ENCODE measurements around the gene QPRT. TPM values are rescaled to one million over a fixed set of nuclear protein-coding genes. Genes with fewer than 3 reads are reported as not detected.

Gene QPRT
- total and polyA plus RNA-seq, 2 donors (not counting 1 experiment from before 2014, with no cell fraction given), result 0.06 to 0.22 TPM

GRCh38 chr16:29726845-29727377, 47.9 kb downstream of the QPRT start:
- TF ChIP-seq CTCF (IDR thresholded peaks at IDR 0.05) (no peak), EZH2 (IDR thresholded peaks at IDR 0.05; ENCODE audit: borderline replicate concordance, insufficient read depth, low read depth, low read length, poor library complexity, severe bottlenecking) (no peak)
- Histone ChIP-seq H3K36me3 (replicated peaks in 1 of 2; ENCODE audit: control extremely low read depth in 1 of 2, control insufficient read depth in 1 of 2, extremely low read depth in 1 of 2, insufficient read depth in 2 of 2, low read length in 1 of 2) (no peaks in the 10 kb centered on the region), H3K27ac (ENCODE audit: low read length in 2 of 2) (no peak overlapping the region), H2AFZ (ENCODE audit: insufficient read depth, low read depth, low read length, poor library complexity, severe bottlenecking) (no peak overlapping the region), H3K4me2 (replicated peaks; ENCODE audit: low read depth, low read length, poor library complexity, severe bottlenecking) (no peak overlapping the region), H3K4me1 (ENCODE audit: control insufficient read depth in 2 of 2, insufficient read depth in 2 of 2, low read length in 2 of 2) (peaks cover 8 to 27% of the 10 kb centered on the region in 2 donors), H3K79me2 (ENCODE audit: control insufficient read depth, insufficient read depth, low read length) (no peaks in the 10 kb centered on the region), H3K27me3 (replicated peaks in 1 of 4; ENCODE audit: control extremely low read depth in 1 of 4, control insufficient read depth in 3 of 4, insufficient read depth in 4 of 4, low read length in 3 of 4) (no peaks in the 10 kb centered on the region), H3K4me3 (ENCODE audit: control extremely low read depth in 1 of 5, extremely low read depth in 1 of 5, insufficient read depth in 1 of 5, low read depth in 2 of 5, low read length in 4 of 5) (no peak overlapping the region), H4K20me1 (ENCODE audit: control insufficient read depth, insufficient read depth, low read length, poor library complexity, severe bottlenecking) (no peaks in the 10 kb centered on the region), H3K9me3 (ENCODE audit: control extremely low read depth in 1 of 3, control insufficient read depth in 2 of 3, insufficient read depth in 1 of 3, low read length in 2 of 3) (peaks cover 0 to 2% (median 0%) of the 10 kb centered on the region in 3 donors), H3K9ac (ENCODE audit: low read length) (no peak overlapping the region)
- no peaks in the 10 kb centered on the region for H3K27me3 Mint-ChIP-seq
- H3K4me1 Mint-ChIP-seq, result peaks cover 19% of the 10 kb centered on the region
- DNase-seq (no peak), ATAC-seq (ENCODE audit: low read depth) (no peak)
- H3K27ac Mint-ChIP-seq, result no peak overlapping the region
- no peak overlapping the region for H3K4me3 Mint-ChIP-seq
- no peaks in the 10 kb centered on the region for H3K9me3 Mint-ChIP-seq (ENCODE audit: insufficient read depth)
- intact Hi-C loops (cut with micrococcal nuclease), result no loop called here
- CTCF ChIA-PET, result interaction anchor here (2.8 kb wide), 1 partner anchor 15 kb away, joined by 7 read pairs; no protein-coding TSS in a partner anchor
- WGBS (ENCODE audit: insufficient coverage), result 92% methylated on average over 8 of the region's 9 CpGs
- POLR2A ChIA-PET, result no interaction called here

- TF ChIP-seq EZH2 (IDR thresholded peaks at IDR 0.05; ENCODE audit: borderline replicate concordance, insufficient read depth, low read depth, low read length, poor library complexity, severe bottlenecking) (no peak), CTCF (IDR thresholded peaks at IDR 0.05) (no peak)
- Mint-ChIP-seq H3K9me3 (ENCODE audit: insufficient read depth) (peaks cover 2% of the 10 kb centered on the region), H3K4me1 (peaks cover 22% of the 10 kb centered on the region), H3K4me3 (no peak overlapping the region), H3K27ac (no peak overlapping the region), H3K27me3 (no peaks in the 10 kb centered on the region)
- 88% methylated on average over 7 of the region's 7 CpGs for WGBS (ENCODE audit: insufficient coverage)
- H3K27me3 ChIP-seq (replicated peaks in 1 of 4; ENCODE audit: control extremely low read depth in 1 of 4, control insufficient read depth in 3 of 4, insufficient read depth in 4 of 4, low read length in 3 of 4), result no peaks in the 10 kb centered on the region
- no peaks in the 10 kb centered on the region for H4K20me1 ChIP-seq (ENCODE audit: control insufficient read depth, insufficient read depth, low read length, poor library complexity, severe bottlenecking)
- intact Hi-C loops (cut with micrococcal nuclease), result no loop called here
- H2AFZ ChIP-seq (ENCODE audit: insufficient read depth, low read depth, low read length, poor library complexity, severe bottlenecking), result no peak overlapping the region
- POLR2A ChIA-PET, result no interaction called here
- H3K9ac ChIP-seq (ENCODE audit: low read length), result no peak overlapping the region
- no peak overlapping the region for H3K4me2 ChIP-seq (replicated peaks; ENCODE audit: low read depth, low read length, poor library complexity, severe bottlenecking)
- ATAC-seq (ENCODE audit: low read depth), result no peak
- H3K9me3 ChIP-seq (ENCODE audit: control extremely low read depth in 1 of 3, control insufficient read depth in 2 of 3, insufficient read depth in 1 of 3, low read length in 2 of 3), result peaks cover 0 to 7% (median 0%) of the 10 kb centered on the region in 3 donors
- DNase-seq, result no peak
- peaks cover 8 to 31% of the 10 kb centered on the region in 2 donors for H3K4me1 ChIP-seq (ENCODE audit: control insufficient read depth in 2 of 2, insufficient read depth in 2 of 2, low read length in 2 of 2)
- no peaks in the 10 kb centered on the region for H3K79me2 ChIP-seq (ENCODE audit: control insufficient read depth, insufficient read depth, low read length)
- CTCF ChIA-PET, result interaction anchor here (1.2 to 2.8 kb wide), 2 partner anchors 9 to 15 kb away, joined by 3 to 7 read pairs; no protein-coding TSS in a partner anchor
- H3K36me3 ChIP-seq (replicated peaks in 1 of 2; ENCODE audit: control extremely low read depth in 1 of 2, control insufficient read depth in 1 of 2, extremely low read depth in 1 of 2, insufficient read depth in 2 of 2, low read length in 1 of 2), result no peaks in the 10 kb centered on the region
- H3K4me3 ChIP-seq (ENCODE audit: control extremely low read depth in 1 of 5, extremely low read depth in 1 of 5, insufficient read depth in 1 of 5, low read depth in 2 of 5, low read length in 4 of 5), result no peak overlapping the region
- H3K27ac ChIP-seq (ENCODE audit: low read length in 2 of 2), result no peak overlapping the region
Measured at GRCh38 chr16:29727452-29727851, 48.5 kb downstream of the QPRT start.

All from B cell (primary cell).